Psoas muscle (tissue), 8 donors: ENCODE measurements around the gene CCDC188. TPM values are rescaled to one million over a fixed set of nuclear protein-coding genes. Genes with fewer than 3 reads are reported as not detected.

Experiments
- ATAC-seq, 4 donors: fragments of 200-7000 bp; cut with Tn5 transposase; one replicate each; pipeline ENCODE4 v1.9.1; 2020; ENCODE audit warnings: moderate library complexity in 3 of 4, mild to moderate bottlenecking in 2 of 4
- DNase-seq, 2 donors: peaks; one replicate each; pipeline ENCODE4 v3.0.0-alpha.2; 2020
- H3K27ac ChIP-seq: fragments of 200-600 bp; one replicate; pipeline ENCODE4 v1.8.0; 2022
- H3K27me3 ChIP-seq, 3 donors: fragments of 200-600 bp in 1 of 3; one replicate each; pipeline versions ENCODE4 v1.6.1 to v1.8.0; 2013 to 2022; ENCODE audit warnings: low read length in 2 of 3, mild to moderate bottlenecking in 2 of 3, moderate library complexity in 1 of 3; ENCODE audit not compliant: insufficient read depth in 3 of 3
- H3K36me3 ChIP-seq, 2 donors: fragments of 200-600 bp in 1 of 2; one replicate each; pipeline versions ENCODE4 v1.6.1 to v1.8.0; 2013 to 2022; ENCODE audit warnings: low read depth in 1 of 2, mild to moderate bottlenecking in 1 of 2, moderate library complexity in 1 of 2; ENCODE audit not compliant: insufficient read depth in 1 of 2
- H3K4me1 ChIP-seq: fragments of 200-600 bp; one replicate; pipeline ENCODE4 v1.8.0; 2022
- H3K4me3 ChIP-seq: fragments of 200-600 bp; one replicate; pipeline ENCODE4 v1.8.0; 2022; ENCODE audit warnings: mild to moderate bottlenecking
- H3K9me3 ChIP-seq: fragments of 200-600 bp; one replicate; pipeline ENCODE4 v1.8.0; 2022
- WGBS, 3 donors: extraction: QIAGEN DNeasy Blood & Tissue Kit; methylation state at CpG; one replicate each; pipeline versions ENCODE4 v1.1.6 to v1.1.7; 2013; 5-methylcytosine and 5-hydroxymethylcytosine counted together
- intact Hi-C, 2 donors: fragments of 100-400 bp; cut with DNase I; formaldehyde crosslinking; loops; one replicate each; pipeline versions ENCODE4 v1.11.0 to v1.14.2; 2022
- polyA plus RNA-seq, 3 donors: library from polyadenylated mRNA; stranded (reverse); fragments of 200-250 nt; gene quantifications; one replicate each; pipeline ENCODE4 v1.2.3, GENCODE V29; 2013
- total RNA-seq, 4 donors: library from RNA; stranded (reverse); fragmentation: NEBNext Ultra II Directional in 2 of 4; extraction: Animal tissue kit (Norgen Biotek cat#: 25700) in 2 of 4; gene quantifications; one replicate each; pipeline versions ENCODE4 v1.2.1 to v1.2.4, GENCODE V29; 2021 to 2023
- TF ChIP-seq, protein P1 (sequence below): fragments of 200-600 bp; IDR thresholded peaks from one replicate; pipeline ENCODE4 v1.8.0; 2022; ENCODE audit warnings: antibody characterized with exemption
- donor health status: healthy with polysubstance abuse.
- donor health status: DM: no; HTN: no; CAD: no; lungs with moderate emphysema.
- donor health status: Bipolar disorder and iron deficiency.
- donor health status: healthy.
- donor health status: DM: yes; HTN: yes; CAD: no.
- donor health status: DM: no; HTN: no; CAD: no.
- donor health status: DM: no; HTN: no; CAD: no.
- donor health status: DM: yes; HTN: yes; CAD: no.

CCDC188 gene
- total and polyA plus RNA-seq, 7 donors: 0.09 to 0.38 (median 0.17) TPM; not detected in 2

DNA sequence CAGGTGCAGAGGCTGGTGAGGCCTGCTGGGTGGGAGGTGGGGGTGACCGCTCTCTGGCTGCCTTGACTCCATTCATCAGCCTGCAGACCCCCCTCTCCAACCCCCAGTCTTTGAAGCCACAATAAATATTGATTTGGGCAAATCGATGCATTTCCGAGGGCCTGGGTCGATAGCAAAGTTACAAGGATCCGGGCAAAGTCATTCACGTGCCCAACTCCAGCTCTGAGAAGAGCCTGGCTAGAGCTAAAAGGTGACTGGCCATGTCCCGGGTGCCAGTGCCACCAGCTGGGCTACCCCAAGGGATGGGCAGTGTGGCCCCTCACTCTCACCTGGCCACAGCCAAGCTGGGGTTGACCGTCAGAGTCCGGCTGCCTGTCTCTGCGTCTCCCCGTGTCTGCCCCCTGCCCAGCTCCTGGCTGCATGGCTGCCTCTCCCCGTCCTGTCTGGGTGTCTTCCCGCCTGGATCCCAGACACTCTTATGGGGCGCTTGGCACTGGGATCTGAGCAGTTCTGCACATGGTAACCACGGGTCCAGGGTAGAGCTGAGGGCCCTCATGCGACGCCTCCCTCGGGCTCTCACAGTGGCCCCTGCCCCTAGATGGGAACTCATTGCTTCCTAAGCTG is 46.7 kb upstream of the CCDC188 start:
- peaks cover 0 to 5% (median 0%) of the 10 kb centered on the region in 3 donors for H3K27me3 ChIP-seq
- no peaks in the 10 kb centered on the region for H3K4me1 ChIP-seq
- TF ChIP-seq, protein P1, sequence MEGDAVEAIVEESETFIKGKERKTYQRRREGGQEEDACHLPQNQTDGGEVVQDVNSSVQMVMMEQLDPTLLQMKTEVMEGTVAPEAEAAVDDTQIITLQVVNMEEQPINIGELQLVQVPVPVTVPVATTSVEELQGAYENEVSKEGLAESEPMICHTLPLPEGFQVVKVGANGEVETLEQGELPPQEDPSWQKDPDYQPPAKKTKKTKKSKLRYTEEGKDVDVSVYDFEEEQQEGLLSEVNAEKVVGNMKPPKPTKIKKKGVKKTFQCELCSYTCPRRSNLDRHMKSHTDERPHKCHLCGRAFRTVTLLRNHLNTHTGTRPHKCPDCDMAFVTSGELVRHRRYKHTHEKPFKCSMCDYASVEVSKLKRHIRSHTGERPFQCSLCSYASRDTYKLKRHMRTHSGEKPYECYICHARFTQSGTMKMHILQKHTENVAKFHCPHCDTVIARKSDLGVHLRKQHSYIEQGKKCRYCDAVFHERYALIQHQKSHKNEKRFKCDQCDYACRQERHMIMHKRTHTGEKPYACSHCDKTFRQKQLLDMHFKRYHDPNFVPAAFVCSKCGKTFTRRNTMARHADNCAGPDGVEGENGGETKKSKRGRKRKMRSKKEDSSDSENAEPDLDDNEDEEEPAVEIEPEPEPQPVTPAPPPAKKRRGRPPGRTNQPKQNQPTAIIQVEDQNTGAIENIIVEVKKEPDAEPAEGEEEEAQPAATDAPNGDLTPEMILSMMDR: no peak
- no peaks in the 10 kb centered on the region for H3K9me3 ChIP-seq
- DNase-seq (no peak), ATAC-seq (no peak)
- 86 to 93% (median 91%) methylated on average over 18 of the region's 18 CpGs for WGBS, 3 donors
- no peak overlapping the region for H3K27ac ChIP-seq
- intact Hi-C loops: loop anchor here in 1 of 2 donors (5.0 kb wide), 1 partner anchor 35 kb away; no protein-coding TSS in a partner anchor
- H3K4me3 ChIP-seq: no peak overlapping the region
- H3K36me3 ChIP-seq: no peaks in the 10 kb centered on the region

DNA sequence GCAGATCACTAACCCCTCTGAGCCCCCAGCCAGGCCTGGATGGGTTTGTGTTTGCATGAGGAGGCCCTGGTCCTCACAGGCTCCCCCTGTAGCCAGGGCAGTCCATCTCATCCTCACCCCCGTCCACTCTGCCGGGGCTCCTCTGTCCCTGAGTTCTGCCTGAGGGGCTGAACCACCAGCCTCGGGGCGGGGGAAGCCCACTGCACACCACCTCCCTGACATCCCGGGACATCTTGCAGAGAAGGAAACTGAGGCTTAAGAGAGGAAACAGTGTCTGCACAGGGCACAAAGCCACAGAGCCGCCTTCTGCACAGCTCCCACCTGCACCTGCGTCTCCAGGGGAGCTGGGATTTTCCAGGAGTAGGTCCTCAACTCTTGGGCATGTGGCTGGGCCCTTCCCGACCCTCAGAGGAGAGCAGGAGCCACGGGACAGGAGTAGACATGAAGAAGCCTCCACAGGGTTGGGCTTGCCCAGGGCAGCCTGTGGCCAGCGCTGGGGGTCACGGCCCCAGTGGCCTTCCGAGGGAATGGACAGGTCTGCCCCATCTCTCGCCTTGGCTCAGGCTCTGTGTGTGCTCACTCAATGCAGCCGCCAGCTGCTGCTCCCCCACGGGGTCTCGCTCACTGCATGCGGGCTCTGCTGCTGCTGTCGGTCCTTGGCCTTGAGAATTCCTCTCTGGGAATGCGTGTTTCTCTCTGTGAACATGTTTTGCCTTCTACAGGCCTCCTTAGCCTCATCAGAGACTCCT is 45.4 kb upstream of the CCDC188 start:
- TF ChIP-seq, protein P1: no peak
- no peak for ATAC-seq
- intact Hi-C loops: loop anchor here in 1 of 2 donors (5.0 kb wide), 1 partner anchor 36 kb away; no protein-coding TSS in a partner anchor
- H3K4me1 ChIP-seq: no peaks in the 10 kb centered on the region
- no peaks in the 10 kb centered on the region for H3K9me3 ChIP-seq
- no peaks in the 10 kb centered on the region for H3K36me3 ChIP-seq
- 83 to 88% (median 86%) methylated on average over 18 to 19 of the region's 19 CpGs for WGBS, 3 donors
- no peak for DNase-seq
- H3K27me3 ChIP-seq: no peaks in the 10 kb centered on the region
- no peak overlapping the region for H3K27ac ChIP-seq
- no peak overlapping the region for H3K4me3 ChIP-seq

DNA sequence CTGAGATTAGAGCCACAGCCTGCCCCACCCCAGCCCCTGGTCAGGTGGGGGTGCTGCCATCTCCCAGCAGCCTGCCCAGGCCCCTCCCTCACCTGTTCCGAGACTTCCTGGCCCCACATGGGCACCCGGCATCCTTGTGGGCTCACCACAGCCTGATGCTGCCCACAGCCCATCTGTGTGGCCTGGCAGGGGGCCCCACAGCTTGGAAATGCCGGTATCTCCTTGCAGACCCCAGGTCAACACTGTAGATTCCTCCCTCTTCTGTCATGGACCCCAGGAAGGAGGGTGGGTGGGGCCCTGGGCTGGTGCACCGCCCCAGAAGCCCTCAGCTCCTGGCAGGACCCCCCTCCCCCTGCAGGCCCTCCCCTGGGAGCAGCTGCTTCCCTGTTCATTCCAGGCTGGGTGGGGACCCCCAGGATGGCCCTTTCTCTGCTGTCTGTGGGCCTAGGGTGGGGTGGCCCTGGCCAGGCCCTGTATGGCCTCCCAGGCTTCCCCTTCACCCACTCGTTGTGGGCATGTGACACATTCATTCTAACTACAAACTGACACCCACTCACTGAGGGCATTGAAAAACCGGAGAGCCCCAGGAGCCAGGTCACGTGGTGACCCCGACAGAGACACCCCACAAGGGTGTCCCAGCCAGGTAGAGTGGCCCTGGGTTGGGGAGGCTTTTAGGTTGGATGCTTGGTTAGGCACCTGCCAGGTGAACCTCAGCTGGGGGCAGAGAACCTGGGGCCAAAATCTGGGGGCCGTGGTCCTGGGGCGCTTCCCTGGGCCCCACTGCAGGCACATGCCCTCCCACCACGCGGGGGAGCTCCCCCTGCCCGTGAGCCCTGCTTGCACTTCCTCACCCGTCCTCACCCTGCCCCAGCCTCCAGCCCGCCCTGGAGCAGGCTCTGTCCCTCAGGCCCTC is 44.1 kb upstream of the CCDC188 start:
- no peaks in the 10 kb centered on the region for H3K4me1 ChIP-seq
- DNase-seq (no peak), ATAC-seq (no peak)
- WGBS, 3 donors: 80 to 83% (median 80%) methylated on average over 12 to 15 of the region's 15 CpGs
- H3K4me3 ChIP-seq: no peak overlapping the region
- intact Hi-C loops: loop anchor here in 1 of 2 donors (5.0 kb wide), 1 partner anchor 37 kb away; no protein-coding TSS in a partner anchor
- TF ChIP-seq, protein P1: no peak
- H3K27me3 ChIP-seq: no peaks in the 10 kb centered on the region
- no peak overlapping the region for H3K27ac ChIP-seq
- H3K36me3 ChIP-seq: no peaks in the 10 kb centered on the region
- no peaks in the 10 kb centered on the region for H3K9me3 ChIP-seq

DNA sequence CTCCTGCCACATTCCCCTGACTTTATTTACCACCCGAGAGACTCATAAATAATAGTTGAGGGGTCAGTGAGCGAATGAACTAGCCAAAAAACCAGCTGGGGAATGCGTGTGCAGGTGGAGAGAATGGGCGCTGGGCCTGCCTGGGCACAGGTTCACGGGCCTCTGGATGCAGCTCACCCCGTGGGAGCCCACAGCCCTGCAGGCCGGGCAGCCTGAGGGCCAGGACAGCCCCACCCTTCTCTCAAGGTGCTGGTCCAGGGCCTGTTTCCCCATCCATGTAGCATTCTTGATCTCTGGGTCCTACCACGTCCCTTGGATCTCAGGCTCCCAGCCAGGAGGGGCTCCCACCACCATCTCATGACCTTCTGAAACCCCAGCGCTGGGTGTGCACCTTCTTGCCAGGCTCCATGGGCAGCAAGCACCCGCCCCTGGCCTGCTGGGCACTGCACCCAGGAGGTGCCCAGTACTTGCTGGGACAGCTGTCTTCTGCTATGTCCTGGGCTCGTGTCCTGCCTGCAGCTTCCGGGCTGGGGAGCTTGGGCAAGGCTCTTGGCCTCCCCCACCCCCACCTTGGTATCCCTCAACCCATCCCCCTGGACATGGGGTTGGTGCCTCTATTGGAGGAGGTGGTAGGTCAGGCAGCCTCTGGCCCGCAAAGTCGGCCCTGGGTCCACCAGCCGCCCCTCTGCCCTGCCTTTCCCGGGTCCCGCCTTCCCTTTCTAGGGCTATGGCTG is 43.1 kb upstream of the CCDC188 start:
- H3K27me3 ChIP-seq: no peaks in the 10 kb centered on the region
- no peaks in the 10 kb centered on the region for H3K4me1 ChIP-seq
- H3K36me3 ChIP-seq: no peaks in the 10 kb centered on the region
- no peak for ATAC-seq
- H3K9me3 ChIP-seq: no peaks in the 10 kb centered on the region
- H3K27ac ChIP-seq: no peak overlapping the region
- intact Hi-C loops: no loop called here
- H3K4me3 ChIP-seq: no peak overlapping the region
- 75 to 77% (median 76%) methylated on average over 17 of the region's 17 CpGs for WGBS, 3 donors
- TF ChIP-seq, protein P1: no peak
- DNase-seq: no peak
